Gastrocnemius medialis (tissue), 4 donors: Measurements from ENCODE around the gene SLC25A26.
"Not testable (repeated sequence)": the region's sequence is repeated elsewhere in the genome, so short reads cannot be mapped to it uniquely, and the experiment has no call there.

Experiments
- CTCF ChIP-seq, 5 experiments: fragments of 450-650 bp in 3 of 5; fragments of 200-600 bp in 2 of 5; sonication (generic) in 2 of 5; IDR thresholded peaks in 4 of 5; conservative IDR thresholded peaks in 1 of 5; 1 replicate in 4 of 5; 2 replicates in 1 of 5; pipeline ENCODE4 v1.5.1; 2016 to 2019; ENCODE audit warnings: antibody characterized with exemption in 5 of 5, mild to moderate bottlenecking in 3 of 5, moderate library complexity in 3 of 5
- POLR2A ChIP-seq, 2 donors: fragments of 450-650 bp; IDR thresholded peaks; one replicate each; pipeline ENCODE4 v1.6.1; 2017; ENCODE audit warnings: antibody characterized with exemption in 2 of 2, mild to moderate bottlenecking in 2 of 2, moderate library complexity in 2 of 2

- TF ChIP-seq POLR2A (IDR thresholded peaks at IDR 0.05); CTCF (IDR thresholded peaks at IDR 0.05 in 4 of 5, conservative IDR thresholded peaks at IDR 0.05 in 1 of 5): not testable (repeated sequence)
Measured at GRCh38 chr3:66421144-66421543, 200.3 kb downstream of the SLC25A26 start.
